ENCODE results near the gene ZC2HC1B. TPM values are rescaled to one million over a fixed set of nuclear protein-coding genes. Genes with fewer than 3 reads are reported as not detected.
"Not testable (repeated sequence)": the region's sequence is repeated elsewhere in the genome, so short reads cannot be mapped to it uniquely, and the experiment has no call there.

ZC2HC1B gene
- total and polyA plus RNA-seq, 2 donors (not counting 1 experiment from before 2014, with no cell fraction given), result not detected

DNA sequence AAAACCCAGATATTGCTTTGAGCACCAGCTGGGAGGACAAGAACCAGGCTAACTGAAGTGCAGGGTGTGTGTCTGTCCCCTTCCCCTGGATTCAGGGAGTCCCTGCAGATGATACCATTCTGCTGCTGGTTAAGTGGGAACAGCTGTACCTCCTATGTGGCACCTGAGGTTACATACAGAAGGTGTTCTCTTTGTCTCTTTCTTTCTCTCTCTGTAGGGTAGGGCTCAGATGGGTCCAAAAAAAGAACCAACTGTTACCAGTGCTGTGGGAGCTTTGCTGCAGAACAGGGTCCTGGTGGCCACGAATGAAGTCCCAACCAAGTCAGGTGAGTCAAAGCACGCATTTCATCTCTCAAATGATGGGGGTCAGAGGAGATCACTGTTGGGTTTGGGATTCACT, 38.6 kb downstream of the ZC2HC1B start:
- Histone ChIP-seq H3K27ac (ENCODE audit: insufficient read depth, low read length) (no peak overlapping the region), H3K9ac (ENCODE audit: insufficient read depth, low read length) (no peak overlapping the region)

DNA sequence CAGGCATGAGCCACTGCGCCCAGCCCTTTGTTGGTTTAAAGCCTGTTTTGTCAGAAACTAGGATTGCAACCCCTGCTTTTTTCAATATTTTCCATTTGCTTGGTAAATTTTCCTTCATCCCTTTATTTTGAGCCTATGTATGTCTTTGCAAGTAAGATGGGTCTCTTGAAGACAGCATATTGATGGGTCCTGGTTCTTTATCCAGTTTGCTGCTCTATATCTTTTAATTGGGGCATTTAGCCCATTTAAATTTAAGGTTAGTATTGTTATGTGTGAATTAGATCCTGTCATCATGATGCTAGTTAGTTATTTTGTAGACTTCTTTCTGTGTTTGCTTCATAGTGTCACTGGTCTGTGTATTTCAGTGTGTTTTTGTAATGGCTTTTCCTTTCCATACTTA, 46.8 kb downstream of the ZC2HC1B start:
- Histone ChIP-seq H2AFZ (ENCODE audit: low read length) (no peak overlapping the region), H3K27me3 (ENCODE audit: control insufficient read depth, insufficient read depth, low read length) (no peaks in the 10 kb centered on the region), H3K79me2 (ENCODE audit: control insufficient read depth, insufficient read depth, low read length) (no peaks in the 10 kb centered on the region), H3K36me3 (ENCODE audit: control insufficient read depth, insufficient read depth, low read length) (no peaks in the 10 kb centered on the region), H4K20me1 (ENCODE audit: control insufficient read depth, extremely low read depth, insufficient read depth, low read length) (no peaks in the 10 kb centered on the region), H3K9me3 (ENCODE audit: control insufficient read depth, insufficient read depth, low read depth, low read length) (no peaks in the 10 kb centered on the region), H3K4me1 (ENCODE audit: control insufficient read depth, extremely low read depth, insufficient read depth, low read length) (no peaks in the 10 kb centered on the region), H3K27ac (ENCODE audit: insufficient read depth, low read length) (no peak overlapping the region), H3K4me3 (replicated peaks in 1 of 4; ENCODE audit: control extremely low read depth in 1 of 4, insufficient read depth in 1 of 4, low read depth in 3 of 4, low read length in 4 of 4) (no peak overlapping the region), H3K4me2 (ENCODE audit: extremely low read depth, insufficient read depth, low read length) (no peak overlapping the region), H3K9ac (ENCODE audit: insufficient read depth, low read length) (no peak overlapping the region)
- TF ChIP-seq, protein P1, sequence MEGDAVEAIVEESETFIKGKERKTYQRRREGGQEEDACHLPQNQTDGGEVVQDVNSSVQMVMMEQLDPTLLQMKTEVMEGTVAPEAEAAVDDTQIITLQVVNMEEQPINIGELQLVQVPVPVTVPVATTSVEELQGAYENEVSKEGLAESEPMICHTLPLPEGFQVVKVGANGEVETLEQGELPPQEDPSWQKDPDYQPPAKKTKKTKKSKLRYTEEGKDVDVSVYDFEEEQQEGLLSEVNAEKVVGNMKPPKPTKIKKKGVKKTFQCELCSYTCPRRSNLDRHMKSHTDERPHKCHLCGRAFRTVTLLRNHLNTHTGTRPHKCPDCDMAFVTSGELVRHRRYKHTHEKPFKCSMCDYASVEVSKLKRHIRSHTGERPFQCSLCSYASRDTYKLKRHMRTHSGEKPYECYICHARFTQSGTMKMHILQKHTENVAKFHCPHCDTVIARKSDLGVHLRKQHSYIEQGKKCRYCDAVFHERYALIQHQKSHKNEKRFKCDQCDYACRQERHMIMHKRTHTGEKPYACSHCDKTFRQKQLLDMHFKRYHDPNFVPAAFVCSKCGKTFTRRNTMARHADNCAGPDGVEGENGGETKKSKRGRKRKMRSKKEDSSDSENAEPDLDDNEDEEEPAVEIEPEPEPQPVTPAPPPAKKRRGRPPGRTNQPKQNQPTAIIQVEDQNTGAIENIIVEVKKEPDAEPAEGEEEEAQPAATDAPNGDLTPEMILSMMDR (conservative IDR thresholded peaks at IDR 0.05 in 1 of 2, IDR thresholded peaks at IDR 0.05 in 1 of 2; ENCODE audit: low read depth in 1 of 2, low read length in 2 of 2), result no peak
- no peak for TF ChIP-seq EZH2 (IDR thresholded peaks at IDR 0.05; ENCODE audit: low read length, missing control alignments)
- DNase-seq (ENCODE audit: low read depth in 2 of 2), result no peak

More for the DNA sequence above, 38.6 kb downstream of the ZC2HC1B start:
- no peak overlapping the region for H3K4me2 ChIP-seq (ENCODE audit: extremely low read depth, insufficient read depth, low read length)
- H3K27me3 ChIP-seq (ENCODE audit: control insufficient read depth, insufficient read depth, low read length), result no peaks in the 10 kb centered on the region
- no peak overlapping the region for H2AFZ ChIP-seq (ENCODE audit: low read length)
- no peak for DNase-seq (ENCODE audit: low read depth in 2 of 2)
- TF ChIP-seq EZH2 (IDR thresholded peaks at IDR 0.05; ENCODE audit: low read length, missing control alignments), result no peak
- TF ChIP-seq, protein P1 (conservative IDR thresholded peaks at IDR 0.05 in 1 of 2, IDR thresholded peaks at IDR 0.05 in 1 of 2; ENCODE audit: low read depth in 1 of 2, low read length in 2 of 2), result no peak
- no peaks in the 10 kb centered on the region for H3K36me3 ChIP-seq (ENCODE audit: control insufficient read depth, insufficient read depth, low read length)
- H3K79me2 ChIP-seq (ENCODE audit: control insufficient read depth, insufficient read depth, low read length), result no peaks in the 10 kb centered on the region
- no peaks in the 10 kb centered on the region for H4K20me1 ChIP-seq (ENCODE audit: control insufficient read depth, extremely low read depth, insufficient read depth, low read length)
- H3K4me1 ChIP-seq (ENCODE audit: control insufficient read depth, extremely low read depth, insufficient read depth, low read length), result no peaks in the 10 kb centered on the region
- no peaks in the 10 kb centered on the region for H3K9me3 ChIP-seq (ENCODE audit: control insufficient read depth, insufficient read depth, low read depth, low read length)
- H3K4me3 ChIP-seq (replicated peaks in 1 of 4; ENCODE audit: control extremely low read depth in 1 of 4, insufficient read depth in 1 of 4, low read depth in 3 of 4, low read length in 4 of 4), result no peak overlapping the region

DNA sequence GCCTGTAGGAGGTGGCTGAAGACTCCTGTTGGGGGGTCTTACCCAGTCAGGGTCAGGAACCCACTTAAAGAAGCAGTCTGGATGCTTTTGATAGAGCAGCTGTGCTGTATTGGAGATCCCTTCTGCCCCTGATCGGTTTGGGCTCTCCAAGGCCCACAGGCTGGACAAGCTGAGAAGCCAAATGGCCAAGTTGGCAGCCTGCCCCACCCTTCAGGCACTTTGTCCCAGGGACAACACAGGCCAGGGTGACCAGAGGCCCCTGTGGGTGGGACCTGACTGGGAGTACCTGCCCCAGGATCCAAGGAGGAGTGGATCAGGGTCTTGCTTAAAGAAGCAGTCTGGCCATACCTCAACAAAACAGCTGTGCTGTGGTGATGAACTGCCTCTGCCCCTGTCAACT, 48.4 kb downstream of the ZC2HC1B start:
- H4K20me1 ChIP-seq (ENCODE audit: control insufficient read depth, extremely low read depth, insufficient read depth, low read length), result no peaks in the 10 kb centered on the region
- no peak overlapping the region for H3K4me2 ChIP-seq (ENCODE audit: extremely low read depth, insufficient read depth, low read length)
- no peaks in the 10 kb centered on the region for H3K79me2 ChIP-seq (ENCODE audit: control insufficient read depth, insufficient read depth, low read length)
- H3K27me3 ChIP-seq (ENCODE audit: control insufficient read depth, insufficient read depth, low read length), result no peaks in the 10 kb centered on the region
- H3K27ac ChIP-seq (ENCODE audit: insufficient read depth, low read length), result no peak overlapping the region
- DNase-seq (ENCODE audit: low read depth in 2 of 2), result no peak
- H3K9me3 ChIP-seq (ENCODE audit: control insufficient read depth, insufficient read depth, low read depth, low read length), result no peaks in the 10 kb centered on the region
- no peak overlapping the region for H3K9ac ChIP-seq (ENCODE audit: insufficient read depth, low read length)
- no peak overlapping the region for H2AFZ ChIP-seq (ENCODE audit: low read length)
- no peaks in the 10 kb centered on the region for H3K36me3 ChIP-seq (ENCODE audit: control insufficient read depth, insufficient read depth, low read length)
- no peaks in the 10 kb centered on the region for H3K4me1 ChIP-seq (ENCODE audit: control insufficient read depth, extremely low read depth, insufficient read depth, low read length)
- TF ChIP-seq, protein P1 (conservative IDR thresholded peaks at IDR 0.05 in 1 of 2, IDR thresholded peaks at IDR 0.05 in 1 of 2; ENCODE audit: low read depth in 1 of 2, low read length in 2 of 2), result no peak
- no peak for TF ChIP-seq EZH2 (IDR thresholded peaks at IDR 0.05; ENCODE audit: low read length, missing control alignments)
- no peak overlapping the region for H3K4me3 ChIP-seq (replicated peaks in 1 of 4; ENCODE audit: control extremely low read depth in 1 of 4, insufficient read depth in 1 of 4, low read depth in 3 of 4, low read length in 4 of 4)

DNA sequence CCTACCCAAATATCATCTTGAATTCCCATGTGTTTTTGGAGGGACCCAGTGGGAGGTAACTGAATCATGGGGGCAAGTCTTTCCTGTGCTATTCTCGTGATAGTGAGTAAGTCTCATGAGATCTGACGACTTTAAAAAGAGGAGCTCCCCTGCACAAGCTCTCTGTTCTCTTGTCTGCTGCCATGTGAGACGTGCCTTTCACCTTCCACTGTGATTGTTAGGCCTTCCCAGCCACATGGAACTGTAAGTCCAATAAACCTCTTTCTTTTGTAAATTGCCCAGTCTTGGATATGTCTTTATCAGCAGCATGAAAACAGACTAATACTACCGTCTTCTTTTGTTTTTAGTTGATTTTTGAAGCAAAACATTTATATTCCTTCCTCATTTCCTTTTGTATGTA, 52.8 kb downstream of the ZC2HC1B start:
- not testable (repeated sequence) for H4K20me1 ChIP-seq (ENCODE audit: control insufficient read depth, extremely low read depth, insufficient read depth, low read length); H3K27ac ChIP-seq (ENCODE audit: insufficient read depth, low read length); H3K9me3 ChIP-seq (ENCODE audit: control insufficient read depth, insufficient read depth, low read depth, low read length); H3K36me3 ChIP-seq (ENCODE audit: control insufficient read depth, insufficient read depth, low read length); H3K4me3 ChIP-seq (replicated peaks in 1 of 4; ENCODE audit: control extremely low read depth in 1 of 4, insufficient read depth in 1 of 4, low read depth in 3 of 4, low read length in 4 of 4); H3K4me1 ChIP-seq (ENCODE audit: control insufficient read depth, extremely low read depth, insufficient read depth, low read length); H3K79me2 ChIP-seq (ENCODE audit: control insufficient read depth, insufficient read depth, low read length); H3K4me2 ChIP-seq (ENCODE audit: extremely low read depth, insufficient read depth, low read length); H3K9ac ChIP-seq (ENCODE audit: insufficient read depth, low read length); H2AFZ ChIP-seq (ENCODE audit: low read length); DNase-seq (ENCODE audit: low read depth in 2 of 2); H3K27me3 ChIP-seq (ENCODE audit: control insufficient read depth, insufficient read depth, low read length)
